ENCODE results near the gene XAGE2.

DNA sequence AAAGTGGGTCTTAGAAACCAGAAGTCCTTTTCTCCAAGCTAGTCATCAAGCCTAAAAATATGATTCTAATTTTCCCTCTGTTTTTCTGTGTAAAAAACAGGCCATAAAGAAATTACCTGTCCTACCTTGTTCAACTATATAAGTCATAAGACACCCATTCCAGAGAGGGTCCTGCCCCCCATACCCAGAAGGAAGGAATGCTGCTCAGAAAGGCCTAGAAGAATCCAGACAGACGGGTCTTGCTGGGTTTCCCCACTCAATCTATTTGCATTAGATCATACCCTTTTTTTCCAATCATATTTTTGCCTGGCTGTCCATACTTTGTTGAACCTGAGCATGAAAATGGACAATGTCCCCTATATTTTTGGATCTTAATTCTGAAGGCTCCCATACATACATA, 16.3 kb upstream of the XAGE2 start:
- TF ChIP-seq, protein P1, sequence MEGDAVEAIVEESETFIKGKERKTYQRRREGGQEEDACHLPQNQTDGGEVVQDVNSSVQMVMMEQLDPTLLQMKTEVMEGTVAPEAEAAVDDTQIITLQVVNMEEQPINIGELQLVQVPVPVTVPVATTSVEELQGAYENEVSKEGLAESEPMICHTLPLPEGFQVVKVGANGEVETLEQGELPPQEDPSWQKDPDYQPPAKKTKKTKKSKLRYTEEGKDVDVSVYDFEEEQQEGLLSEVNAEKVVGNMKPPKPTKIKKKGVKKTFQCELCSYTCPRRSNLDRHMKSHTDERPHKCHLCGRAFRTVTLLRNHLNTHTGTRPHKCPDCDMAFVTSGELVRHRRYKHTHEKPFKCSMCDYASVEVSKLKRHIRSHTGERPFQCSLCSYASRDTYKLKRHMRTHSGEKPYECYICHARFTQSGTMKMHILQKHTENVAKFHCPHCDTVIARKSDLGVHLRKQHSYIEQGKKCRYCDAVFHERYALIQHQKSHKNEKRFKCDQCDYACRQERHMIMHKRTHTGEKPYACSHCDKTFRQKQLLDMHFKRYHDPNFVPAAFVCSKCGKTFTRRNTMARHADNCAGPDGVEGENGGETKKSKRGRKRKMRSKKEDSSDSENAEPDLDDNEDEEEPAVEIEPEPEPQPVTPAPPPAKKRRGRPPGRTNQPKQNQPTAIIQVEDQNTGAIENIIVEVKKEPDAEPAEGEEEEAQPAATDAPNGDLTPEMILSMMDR (IDR thresholded peaks at IDR 0.05) = no peak
- TF ChIP-seq POLR2A (IDR thresholded peaks at IDR 0.05) = no peak
